Measurements from ENCODE around the gene FABP6.

Gene FABP6

GRCh38 chr5:160229190-160229742 is at the start of gene FABP6:
FABP6 (plus strand) TSS chr5:160229506; CDS start chr5:160229558, 52 bp downstream.
- TF ChIP-seq CTCF (IDR thresholded peaks at IDR 0.05; ENCODE audit: insufficient read depth, missing control alignments): no peak
- DNase-seq (ENCODE audit: insufficient read length, low spot score): no peak
- FAIRE-seq: no peak

- TF ChIP-seq CTCF (IDR thresholded peaks at IDR 0.05; ENCODE audit: insufficient read depth, missing control alignments): no peak
- FAIRE-seq (no peak), DNase-seq (ENCODE audit: insufficient read length, low spot score) (no peak)
These were observed 48.4 kb upstream of the FABP6 start for GRCh38 chr5:160180931-160181330.

- TF ChIP-seq CTCF (IDR thresholded peaks at IDR 0.05; ENCODE audit: insufficient read depth, missing control alignments): no peak
- no peak for FAIRE-seq
- no peak for DNase-seq (ENCODE audit: insufficient read length, low spot score)
These were observed 47.2 kb upstream of the FABP6 start for GRCh38 chr5:160181965-160182622.

DNA sequence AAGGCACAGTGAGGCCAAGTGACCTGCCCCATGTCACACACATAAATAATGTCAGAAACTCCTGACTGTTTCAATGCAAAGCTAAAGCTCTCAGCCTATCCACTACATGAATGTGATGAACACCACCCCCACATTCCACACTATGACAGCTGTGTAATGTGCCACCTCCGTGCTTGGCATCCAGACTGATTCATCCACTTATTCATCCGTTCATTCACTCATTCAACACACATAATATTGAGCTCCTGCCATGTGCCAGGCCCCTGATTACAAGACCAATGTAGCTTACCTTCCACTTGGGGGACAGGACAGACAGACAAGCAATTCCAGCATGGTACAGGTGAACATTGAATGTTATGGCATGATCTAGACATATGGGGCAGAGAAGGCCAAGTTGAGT is 46.2 kb upstream of the FABP6 start:
- FAIRE-seq: no peak

DNA sequence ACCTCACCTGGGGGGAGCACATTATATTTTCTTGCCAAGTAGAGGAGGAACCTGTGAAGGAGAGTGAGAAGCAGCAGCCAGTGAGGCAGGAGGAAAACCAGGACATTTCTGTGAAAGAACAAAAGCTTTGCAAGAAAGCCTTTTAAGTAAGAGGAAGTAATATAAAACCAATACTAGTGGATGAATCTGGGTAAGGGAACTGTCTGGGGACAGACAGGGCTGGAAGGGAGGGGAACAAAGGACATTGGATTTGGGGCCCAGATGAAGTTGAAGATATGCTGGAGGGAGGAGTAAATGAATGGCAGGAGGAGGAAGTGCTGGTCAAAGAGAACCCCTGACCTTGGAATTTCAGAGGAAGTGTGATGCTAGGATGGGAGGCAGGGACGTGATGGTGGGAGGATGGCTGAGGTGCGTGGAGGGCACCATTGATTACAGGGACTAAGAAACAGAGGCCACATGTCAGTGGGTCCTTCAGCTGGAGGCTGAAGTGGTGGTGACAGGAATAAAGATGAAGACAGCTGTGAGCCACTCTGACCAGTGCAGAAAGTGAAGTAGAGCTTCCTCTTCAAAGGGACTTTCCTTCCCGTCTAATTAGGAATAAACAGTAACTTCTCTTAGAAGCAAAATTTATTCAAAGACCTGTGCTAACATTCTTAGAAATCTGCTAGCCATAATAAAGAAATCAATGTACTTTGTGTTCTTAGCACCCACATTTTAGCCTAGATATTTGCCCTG is 43.5 kb upstream of the FABP6 start:
- FAIRE-seq (no peak), DNase-seq (ENCODE audit: insufficient read length, low spot score) (no peak)
- TF ChIP-seq CTCF (IDR thresholded peaks at IDR 0.05; ENCODE audit: insufficient read depth, missing control alignments): no peak

More for the DNA sequence above, 46.2 kb upstream of the FABP6 start:
- no peak for TF ChIP-seq CTCF (IDR thresholded peaks at IDR 0.05; ENCODE audit: insufficient read depth, missing control alignments)
- DNase-seq (ENCODE audit: insufficient read length, low spot score): no peak

GRCh38 chr5:160186480-160186879 is 42.8 kb upstream of the FABP6 start:
- DNase-seq (ENCODE audit: insufficient read length, low spot score): no peak
- FAIRE-seq: no peak
- no peak for TF ChIP-seq CTCF (IDR thresholded peaks at IDR 0.05; ENCODE audit: insufficient read depth, missing control alignments)

DNA sequence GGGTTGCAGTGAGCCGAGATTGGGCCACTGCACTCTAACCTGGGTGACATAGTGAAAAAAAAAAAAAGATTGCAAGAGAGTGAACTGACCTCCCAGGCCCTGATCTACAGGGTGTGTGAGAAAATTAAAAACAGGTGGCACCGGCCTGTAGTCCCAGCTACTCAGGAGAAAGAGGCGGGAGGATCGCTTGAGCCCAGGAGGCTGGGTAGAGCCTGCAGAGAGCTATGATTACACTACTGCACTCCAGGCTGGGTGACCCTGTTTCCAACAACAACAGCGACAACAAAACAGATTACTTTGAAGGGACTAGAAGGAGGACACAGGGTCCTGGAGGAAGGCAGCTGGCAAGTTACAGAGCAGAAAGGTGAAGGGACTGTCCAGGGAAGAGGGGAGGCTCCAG is 42.2 kb upstream of the FABP6 start:
- no peak for TF ChIP-seq CTCF (IDR thresholded peaks at IDR 0.05; ENCODE audit: insufficient read depth, missing control alignments)
- DNase-seq (ENCODE audit: insufficient read length, low spot score) (no peak), FAIRE-seq (no peak)
